Measurements from ENCODE around the gene RBMS3. TPM values are rescaled to one million over a fixed set of nuclear protein-coding genes. Genes with fewer than 3 reads are reported as not detected.

Gene RBMS3
- total RNA-seq, 1 experiment from 2014 or later, result 74.2 TPM

- peak overlapping the region; percentile 1 for H3K27ac Mint-ChIP-seq (ENCODE audit: low read depth, unreplicated experiment)
- POLR2A ChIA-PET, result no interaction called here
- no TSS peak for BruUV-seq (replicated peaks)
- H3K4me1 Mint-ChIP-seq (ENCODE audit: insufficient read depth, unreplicated experiment), result peaks cover 6% of the 10 kb centered on the region
- TF ChIP-seq, protein P1, sequence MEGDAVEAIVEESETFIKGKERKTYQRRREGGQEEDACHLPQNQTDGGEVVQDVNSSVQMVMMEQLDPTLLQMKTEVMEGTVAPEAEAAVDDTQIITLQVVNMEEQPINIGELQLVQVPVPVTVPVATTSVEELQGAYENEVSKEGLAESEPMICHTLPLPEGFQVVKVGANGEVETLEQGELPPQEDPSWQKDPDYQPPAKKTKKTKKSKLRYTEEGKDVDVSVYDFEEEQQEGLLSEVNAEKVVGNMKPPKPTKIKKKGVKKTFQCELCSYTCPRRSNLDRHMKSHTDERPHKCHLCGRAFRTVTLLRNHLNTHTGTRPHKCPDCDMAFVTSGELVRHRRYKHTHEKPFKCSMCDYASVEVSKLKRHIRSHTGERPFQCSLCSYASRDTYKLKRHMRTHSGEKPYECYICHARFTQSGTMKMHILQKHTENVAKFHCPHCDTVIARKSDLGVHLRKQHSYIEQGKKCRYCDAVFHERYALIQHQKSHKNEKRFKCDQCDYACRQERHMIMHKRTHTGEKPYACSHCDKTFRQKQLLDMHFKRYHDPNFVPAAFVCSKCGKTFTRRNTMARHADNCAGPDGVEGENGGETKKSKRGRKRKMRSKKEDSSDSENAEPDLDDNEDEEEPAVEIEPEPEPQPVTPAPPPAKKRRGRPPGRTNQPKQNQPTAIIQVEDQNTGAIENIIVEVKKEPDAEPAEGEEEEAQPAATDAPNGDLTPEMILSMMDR (IDR thresholded peaks at IDR 0.05; ENCODE audit: unreplicated experiment), result no peak
- CTCF ChIA-PET, result interaction anchor here (0.7 kb wide), 1 partner anchor 374 kb away, joined by 4 read pairs; no protein-coding TSS in a partner anchor
- intact Hi-C loops (cut with micrococcal nuclease), result no loop called here
- no peak overlapping the region for H3K4me3 Mint-ChIP-seq (ENCODE audit: unreplicated experiment)
- no peaks in the 10 kb centered on the region for H3K9me3 Mint-ChIP-seq (ENCODE audit: unreplicated experiment)
- no peaks in the 10 kb centered on the region for H3K27me3 Mint-ChIP-seq (ENCODE audit: insufficient read depth, unreplicated experiment)
- DNase-seq (ENCODE audit: unreplicated experiment), result no peak
- H3K36me3 Mint-ChIP-seq (ENCODE audit: insufficient read depth, unreplicated experiment), result peaks cover 2% of the 10 kb centered on the region
Observed at GRCh38 chr3:29594261-29594660, 313.4 kb downstream of the RBMS3 start.

- Mint-ChIP-seq H3K27me3 (ENCODE audit: insufficient read depth, unreplicated experiment) (no peaks in the 10 kb centered on the region), H3K4me1 (ENCODE audit: insufficient read depth, unreplicated experiment) (peaks cover 6% of the 10 kb centered on the region), H3K4me3 (ENCODE audit: unreplicated experiment) (no peak overlapping the region), H3K9me3 (ENCODE audit: unreplicated experiment) (no peaks in the 10 kb centered on the region), H3K27ac (ENCODE audit: low read depth, unreplicated experiment) (no peak overlapping the region), H3K36me3 (ENCODE audit: insufficient read depth, unreplicated experiment) (no peaks in the 10 kb centered on the region)
- intact Hi-C loops (cut with micrococcal nuclease), result no loop called here
- TF ChIP-seq, protein P1 (IDR thresholded peaks at IDR 0.05; ENCODE audit: unreplicated experiment), result no peak
- BruUV-seq (replicated peaks), result no TSS peak
- no peak for DNase-seq (ENCODE audit: unreplicated experiment)
- POLR2A ChIA-PET, result interaction anchor here (0.6 to 0.7 kb wide), 3 partner anchors 13 to 130 kb away, joined by 3 to 4 read pairs (median 3); no protein-coding TSS in a partner anchor
- CTCF ChIA-PET, result no interaction called here
Observed at GRCh38 chr3:29597376-29598008, 316.6 kb downstream of the RBMS3 start.

- POLR2A ChIA-PET, result no interaction called here
- CTCF ChIA-PET, result no interaction called here
- no TSS peak for BruUV-seq (replicated peaks)
Observed at GRCh38 chr3:29601861-29602585, 321.2 kb downstream of the RBMS3 start.

DNA sequence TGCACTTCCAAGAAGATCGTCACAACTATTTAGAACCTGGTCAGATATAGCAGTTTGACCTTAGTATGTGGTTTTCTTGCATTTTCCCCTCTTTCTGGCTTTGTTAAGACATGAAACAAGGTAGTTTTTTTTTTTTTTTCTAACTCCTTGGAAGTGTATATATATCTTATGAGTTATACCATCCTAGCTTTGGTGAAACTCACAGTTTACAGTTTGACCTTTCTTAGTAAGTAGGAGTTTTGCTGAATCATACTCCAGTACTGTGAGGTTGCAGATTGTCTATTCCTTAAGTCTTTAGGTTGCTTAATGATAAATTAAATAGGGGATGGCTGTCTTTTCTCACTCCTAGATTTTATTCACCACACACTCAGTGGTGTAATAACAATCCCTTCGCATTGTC, 325.0 kb downstream of the RBMS3 start:
- CTCF ChIA-PET, result no interaction called here
- BruUV-seq (replicated peaks), result no TSS peak
- no peaks in the 10 kb centered on the region for H3K36me3 Mint-ChIP-seq (ENCODE audit: insufficient read depth, unreplicated experiment)
- TF ChIP-seq, protein P1 (IDR thresholded peaks at IDR 0.05; ENCODE audit: unreplicated experiment), result no peak
- H3K4me3 Mint-ChIP-seq (ENCODE audit: unreplicated experiment), result no peak overlapping the region
- H3K27me3 Mint-ChIP-seq (ENCODE audit: insufficient read depth, unreplicated experiment), result no peaks in the 10 kb centered on the region
- H3K4me1 Mint-ChIP-seq (ENCODE audit: insufficient read depth, unreplicated experiment), result peaks cover 5% of the 10 kb centered on the region
- intact Hi-C loops (cut with micrococcal nuclease), result no loop called here
- no peaks in the 10 kb centered on the region for H3K9me3 Mint-ChIP-seq (ENCODE audit: unreplicated experiment)
- no peak overlapping the region for H3K27ac Mint-ChIP-seq (ENCODE audit: low read depth, unreplicated experiment)
- POLR2A ChIA-PET, result interaction anchor here (1.6 kb wide), 1 partner anchor 9 kb away, joined by 4 read pairs; no protein-coding TSS in a partner anchor
- peak; percentile 34 for DNase-seq (ENCODE audit: unreplicated experiment)

More at GRCh38 chr3:29601861-29602585, 321.2 kb downstream of the RBMS3 start:
- Mint-ChIP-seq H3K27me3 (ENCODE audit: insufficient read depth, unreplicated experiment) (no peaks in the 10 kb centered on the region), H3K36me3 (ENCODE audit: insufficient read depth, unreplicated experiment) (no peaks in the 10 kb centered on the region), H3K27ac (ENCODE audit: low read depth, unreplicated experiment) (no peak overlapping the region), H3K4me3 (ENCODE audit: unreplicated experiment) (no peak overlapping the region), H3K9me3 (ENCODE audit: unreplicated experiment) (no peaks in the 10 kb centered on the region), H3K4me1 (ENCODE audit: insufficient read depth, unreplicated experiment) (peaks cover 11% of the 10 kb centered on the region)
- TF ChIP-seq, protein P1 (IDR thresholded peaks at IDR 0.05; ENCODE audit: unreplicated experiment), result no peak
- no peak for DNase-seq (ENCODE audit: unreplicated experiment)
- intact Hi-C loops (cut with micrococcal nuclease), result no loop called here

All from MCF 10A (cell line).